Measurements from ENCODE around the gene GIT2.

GRCh38 chr12:109888179-109889020, 107.8 kb downstream of the GIT2 start:
- TF ChIP-seq CTCF (IDR thresholded peaks at IDR 0.05): no peak
- TF ChIP-seq POLR2A (IDR thresholded peaks at IDR 0.05): no peak

Data from tibial nerve (tissue), 3 donors.